GM12865 (cell line): ENCODE measurements around the gene PLA2G6.

Experiments
- DNase-seq: peaks from one replicate; pipeline ENCODE4 v3.0.0; 2010; ENCODE audit warnings: low read depth
- H3K4me3 ChIP-seq: 2 replicates; pipeline ENCODE4 v1.5.1; 2011; ENCODE audit warnings: mild to moderate bottlenecking, low read depth, low read length, control low read depth
- TF ChIP-seq, protein P1 (sequence below): IDR thresholded peaks from 2 replicates; pipeline ENCODE4 v1.5.1; 2011; ENCODE audit warnings: low read length, control low read depth, low read depth, inconsistent platforms; ENCODE audit not compliant: insufficient read depth; ENCODE audit errors: missing control alignments

The PLA2G6 gene

DNA sequence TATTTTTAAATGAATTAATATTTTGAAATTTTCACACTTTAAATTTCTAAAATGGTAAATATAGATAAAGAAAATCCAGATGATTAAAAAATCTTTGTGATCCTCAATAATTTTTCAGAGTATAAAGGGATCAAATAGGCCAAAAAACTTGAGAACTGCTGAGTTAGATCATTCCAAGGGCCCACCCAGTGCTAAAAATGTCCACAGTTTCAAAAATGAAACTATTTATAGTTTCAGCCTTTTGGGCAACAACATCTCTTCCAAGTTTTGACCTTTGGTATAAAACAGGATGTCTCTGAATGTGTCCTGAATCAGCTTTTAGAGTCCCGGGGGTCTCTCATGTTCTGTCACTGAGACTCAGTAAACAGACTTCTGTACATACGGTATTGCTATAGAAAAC, 50.2 kb downstream of the PLA2G6 start:
- no peak overlapping the region for H3K4me3 ChIP-seq
- TF ChIP-seq, protein P1, sequence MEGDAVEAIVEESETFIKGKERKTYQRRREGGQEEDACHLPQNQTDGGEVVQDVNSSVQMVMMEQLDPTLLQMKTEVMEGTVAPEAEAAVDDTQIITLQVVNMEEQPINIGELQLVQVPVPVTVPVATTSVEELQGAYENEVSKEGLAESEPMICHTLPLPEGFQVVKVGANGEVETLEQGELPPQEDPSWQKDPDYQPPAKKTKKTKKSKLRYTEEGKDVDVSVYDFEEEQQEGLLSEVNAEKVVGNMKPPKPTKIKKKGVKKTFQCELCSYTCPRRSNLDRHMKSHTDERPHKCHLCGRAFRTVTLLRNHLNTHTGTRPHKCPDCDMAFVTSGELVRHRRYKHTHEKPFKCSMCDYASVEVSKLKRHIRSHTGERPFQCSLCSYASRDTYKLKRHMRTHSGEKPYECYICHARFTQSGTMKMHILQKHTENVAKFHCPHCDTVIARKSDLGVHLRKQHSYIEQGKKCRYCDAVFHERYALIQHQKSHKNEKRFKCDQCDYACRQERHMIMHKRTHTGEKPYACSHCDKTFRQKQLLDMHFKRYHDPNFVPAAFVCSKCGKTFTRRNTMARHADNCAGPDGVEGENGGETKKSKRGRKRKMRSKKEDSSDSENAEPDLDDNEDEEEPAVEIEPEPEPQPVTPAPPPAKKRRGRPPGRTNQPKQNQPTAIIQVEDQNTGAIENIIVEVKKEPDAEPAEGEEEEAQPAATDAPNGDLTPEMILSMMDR, result no peak
- DNase-seq, result no peak

DNA sequence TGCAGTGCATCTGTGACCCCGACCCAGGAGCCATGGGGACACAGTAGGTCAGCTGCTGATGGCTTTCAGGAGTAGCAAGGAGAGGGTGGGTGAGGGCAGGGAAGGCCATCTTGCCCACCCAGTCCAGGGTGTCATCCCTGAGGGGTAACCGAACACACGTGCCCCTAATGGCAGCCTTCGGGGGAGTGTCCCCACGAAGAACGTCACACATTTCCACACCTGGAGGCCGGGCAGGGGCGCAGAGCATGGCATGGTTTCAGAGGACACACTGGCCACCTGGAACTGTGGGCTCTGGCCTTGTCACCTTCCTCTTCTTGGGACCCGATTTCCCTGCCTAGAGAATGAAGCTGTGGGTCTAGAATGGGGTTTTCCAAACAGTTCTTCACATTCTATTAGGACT, 51.8 kb downstream of the PLA2G6 start:
- H3K4me3 ChIP-seq, result no peak overlapping the region
- TF ChIP-seq, protein P1, result no peak
- DNase-seq, result no peak

DNA sequence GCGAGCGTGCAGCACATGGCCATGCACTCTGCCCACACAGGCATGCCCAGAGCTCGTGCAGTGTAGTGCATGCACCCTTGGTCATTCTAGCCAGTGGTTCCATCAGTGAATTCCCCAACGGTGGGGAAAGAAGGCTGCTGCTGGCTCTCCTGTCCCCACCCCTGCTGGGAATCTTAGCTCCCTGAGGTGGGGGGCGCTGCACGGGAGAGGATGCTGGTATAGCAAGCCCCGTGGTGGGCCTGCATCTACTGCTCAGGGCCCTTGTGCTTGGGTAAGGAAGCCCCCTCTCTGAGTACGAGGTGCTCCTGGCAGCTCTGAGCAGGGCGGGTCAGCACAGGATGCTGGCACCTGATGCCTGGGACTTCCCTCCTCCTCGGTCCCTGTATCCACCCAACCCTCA, 52.6 kb downstream of the PLA2G6 start:
- no peak overlapping the region for H3K4me3 ChIP-seq
- DNase-seq, result no peak
- TF ChIP-seq, protein P1, result no peak

DNA sequence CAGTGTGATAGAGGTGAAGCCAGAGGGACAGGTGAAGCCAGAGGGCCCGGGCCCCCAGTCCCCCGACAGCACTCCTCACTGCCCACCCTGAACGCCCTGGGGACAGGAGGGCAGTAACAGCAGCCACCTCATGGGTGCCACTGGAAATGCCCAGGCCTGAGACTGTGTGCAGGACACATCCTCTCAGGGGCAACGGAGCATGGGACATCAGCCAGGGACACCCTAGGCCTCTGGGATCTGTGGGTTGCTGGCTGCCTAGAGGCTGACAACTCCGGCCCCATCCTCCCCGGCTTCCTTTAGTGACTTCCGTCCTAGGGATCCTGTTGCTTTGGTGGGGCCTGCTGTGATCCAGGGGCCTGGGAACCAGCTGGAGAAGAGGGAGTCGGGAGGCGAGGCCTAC, 53.8 kb downstream of the PLA2G6 start:
- no peak for DNase-seq
- TF ChIP-seq, protein P1, result no peak
- H3K4me3 ChIP-seq, result no peak overlapping the region

DNA sequence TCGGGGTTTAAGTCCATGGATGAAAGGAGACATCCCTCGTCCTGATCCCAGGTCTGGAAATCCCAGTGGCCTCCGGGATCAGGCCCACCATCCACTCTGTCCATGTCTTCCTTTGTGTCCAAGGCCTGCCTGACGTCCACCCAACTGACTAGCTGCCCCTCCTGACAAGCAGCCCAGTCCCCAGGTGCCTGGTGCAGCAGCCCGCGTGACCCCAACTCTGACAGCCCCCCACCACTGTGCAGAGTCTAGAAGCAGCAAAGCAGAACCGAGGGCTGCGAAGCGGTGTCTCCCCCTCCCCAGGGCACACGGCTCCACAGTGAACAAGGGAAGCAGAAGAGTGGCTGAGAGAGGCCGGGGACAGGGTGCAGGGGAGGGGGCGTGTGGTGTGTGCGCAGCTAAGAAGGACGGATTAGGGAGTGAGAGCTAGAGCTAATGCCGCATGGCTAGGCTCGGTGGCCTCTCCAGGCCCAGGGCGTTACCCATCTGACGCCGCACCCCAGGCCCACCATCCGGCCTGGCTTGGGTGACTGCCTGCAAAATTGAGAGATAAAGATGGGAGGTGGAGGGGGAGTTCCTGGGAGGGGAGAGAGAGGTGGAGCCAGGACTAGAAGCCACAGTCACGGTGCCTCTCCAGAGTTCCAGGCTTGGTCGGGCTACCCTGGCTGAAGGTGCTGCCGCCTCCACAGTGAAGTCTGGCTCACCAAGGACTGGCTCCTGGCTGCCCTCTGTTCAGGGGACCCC, 54.5 kb downstream of the PLA2G6 start:
- DNase-seq, result no peak

DNA sequence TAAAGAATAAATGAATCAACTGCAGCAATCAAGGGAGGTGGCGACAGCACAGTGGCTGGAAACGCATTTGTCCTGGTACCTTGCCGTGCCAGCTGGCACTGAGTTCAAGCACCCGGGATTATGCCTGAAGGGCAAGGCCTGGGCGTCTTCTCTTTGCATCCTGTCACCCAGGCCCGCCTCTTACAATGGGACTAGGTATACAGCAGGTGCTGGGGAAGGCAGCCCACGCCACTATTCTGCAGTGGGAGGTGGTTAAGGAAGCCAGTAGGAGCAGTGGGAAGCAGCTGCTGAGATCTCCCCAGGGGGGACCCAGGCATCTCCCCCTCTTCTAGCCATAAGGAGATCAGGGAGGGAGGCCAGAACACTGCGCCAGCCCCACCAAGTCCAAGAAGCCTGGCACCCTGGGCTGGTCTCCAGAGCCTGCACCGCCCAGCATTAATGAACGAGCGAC, 55.9 kb downstream of the PLA2G6 start:
- no peak for DNase-seq
- no peak overlapping the region for H3K4me3 ChIP-seq
- TF ChIP-seq, protein P1, result no peak

More for the DNA sequence above, 54.5 kb downstream of the PLA2G6 start:
- H3K4me3 ChIP-seq, result no peak overlapping the region
- TF ChIP-seq, protein P1, result no peak
